GM13976 (cell line): Measurements from ENCODE around the gene AKAP13.
A peak's percentile ranks its signal among the peaks of the same experiment; 100 is the strongest.

Experiments used
- DNase-seq: peaks from one replicate; pipeline ENCODE4 v3.0.0; 2012; ENCODE audit warnings: low spot score
- CTCF ChIP-seq: IDR thresholded peaks from 2 replicates; pipeline ENCODE4 v1.5.1; 2012; ENCODE audit warnings: borderline replicate concordance, mild to moderate bottlenecking; ENCODE audit not compliant: insufficient read depth; ENCODE audit errors: extremely low read depth, missing control alignments, control extremely low read depth
- in situ Hi-C: fragments of 300-500 bp; cut with MboI; formaldehyde crosslinking; loops from one replicate; pipeline ENCODE4 v1.12.0; 2022; ENCODE audit warnings: low sequenced_read_pairs, mixed read lengths, inconsistent platforms; ENCODE audit not compliant: unreplicated experiment

Gene AKAP13

GRCh38 chr15:85406916-85407315 is 26.5 kb downstream of the AKAP13 start:
- TF ChIP-seq CTCF = no peak
- in situ Hi-C loops = loop anchor here (10.0 kb wide), 1 partner anchor 48 kb away; no protein-coding TSS in a partner anchor
- DNase-seq = no peak

DNA sequence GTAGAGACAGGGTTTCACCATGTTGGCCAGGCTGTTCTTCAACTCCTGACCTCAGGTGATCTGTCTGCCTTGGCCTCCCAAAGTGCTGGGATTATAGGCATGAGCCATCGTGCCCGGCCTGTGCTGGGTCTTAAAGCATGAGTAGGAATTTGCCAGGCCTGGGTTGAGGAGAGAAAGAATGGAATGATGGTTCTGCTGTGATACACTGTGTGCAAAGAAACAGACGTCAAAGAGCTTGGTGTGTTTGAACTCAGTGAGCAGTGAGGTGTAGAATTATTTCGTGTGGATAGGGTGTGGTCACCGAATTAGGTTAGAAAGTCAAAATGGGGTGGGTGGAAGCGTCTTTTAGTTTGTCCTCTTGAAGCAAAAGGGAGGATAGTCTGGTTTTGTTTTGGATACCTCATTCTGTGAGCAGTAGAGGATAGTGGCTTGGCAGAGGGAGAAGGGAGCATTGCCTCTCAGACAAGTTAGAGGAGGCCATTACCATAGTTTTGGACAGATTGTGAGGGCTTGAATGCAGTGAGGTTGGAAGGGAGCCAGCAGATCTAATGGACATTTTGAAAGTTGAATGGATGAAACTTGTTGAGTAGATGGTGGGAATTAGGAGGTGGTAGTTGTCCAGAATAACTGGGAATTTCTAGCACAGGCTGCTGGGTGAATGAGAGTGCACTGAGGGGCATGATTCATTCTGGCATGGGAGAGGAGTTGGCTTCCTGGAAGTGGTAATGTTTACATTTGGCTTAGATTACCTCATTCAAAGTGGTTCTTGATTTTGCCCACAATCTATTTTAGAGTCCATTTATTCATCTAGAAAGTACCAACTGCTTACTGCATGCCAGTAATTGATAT is 27.2 kb downstream of the AKAP13 start:
- DNase-seq = no peak
- no peak for TF ChIP-seq CTCF
- in situ Hi-C loops = loop anchor here (10.0 kb wide), 1 partner anchor 47 kb away; no protein-coding TSS in a partner anchor

DNA sequence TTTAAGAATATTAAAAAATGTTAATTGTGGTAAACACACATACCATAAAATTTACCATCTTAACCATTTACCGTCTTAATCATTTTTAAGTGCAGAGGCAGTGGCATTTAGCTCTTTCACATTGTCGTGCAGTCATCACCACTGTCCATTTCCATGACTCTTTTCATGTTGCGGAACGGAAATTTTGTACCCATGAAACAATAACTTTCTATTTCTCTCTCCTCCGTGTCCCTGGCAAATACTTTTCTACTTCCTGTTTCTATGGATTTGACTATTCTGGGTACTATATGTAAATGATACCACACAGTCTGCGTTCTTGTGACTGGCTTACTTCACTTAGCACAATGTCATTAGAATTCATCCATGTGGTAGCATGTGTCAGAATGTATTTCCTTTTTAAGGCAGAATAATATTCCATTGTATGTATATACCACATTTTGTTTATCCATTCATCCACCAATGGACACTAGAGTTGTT is 27.9 kb downstream of the AKAP13 start:
- in situ Hi-C loops = loop anchor here (10.0 kb wide), 1 partner anchor 46 kb away; no protein-coding TSS in a partner anchor
- TF ChIP-seq CTCF = no peak

DNA sequence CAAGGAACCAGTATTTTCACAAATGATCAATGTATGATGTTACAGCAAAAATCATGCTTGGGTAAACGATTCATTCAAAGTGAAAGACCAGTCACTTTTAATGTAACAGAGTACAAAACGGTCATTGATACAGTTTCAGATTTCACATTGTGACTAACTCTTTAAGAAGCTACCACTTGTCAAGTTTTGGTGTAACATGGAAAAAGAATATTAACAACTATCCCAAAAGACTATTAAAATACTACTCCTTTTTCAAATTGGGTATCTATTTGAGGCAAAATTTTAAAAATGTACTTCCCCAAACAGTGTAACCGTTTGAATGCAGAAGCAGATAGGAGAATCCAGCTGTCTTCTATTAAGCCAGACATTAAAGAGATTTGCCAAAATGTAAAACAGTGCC is 31.7 kb downstream of the AKAP13 start:
- in situ Hi-C loops = no loop called here
- no peak for DNase-seq
- no peak for TF ChIP-seq CTCF

More for the DNA sequence above, 27.9 kb downstream of the AKAP13 start:
- peak; percentile 52 for DNase-seq

DNA sequence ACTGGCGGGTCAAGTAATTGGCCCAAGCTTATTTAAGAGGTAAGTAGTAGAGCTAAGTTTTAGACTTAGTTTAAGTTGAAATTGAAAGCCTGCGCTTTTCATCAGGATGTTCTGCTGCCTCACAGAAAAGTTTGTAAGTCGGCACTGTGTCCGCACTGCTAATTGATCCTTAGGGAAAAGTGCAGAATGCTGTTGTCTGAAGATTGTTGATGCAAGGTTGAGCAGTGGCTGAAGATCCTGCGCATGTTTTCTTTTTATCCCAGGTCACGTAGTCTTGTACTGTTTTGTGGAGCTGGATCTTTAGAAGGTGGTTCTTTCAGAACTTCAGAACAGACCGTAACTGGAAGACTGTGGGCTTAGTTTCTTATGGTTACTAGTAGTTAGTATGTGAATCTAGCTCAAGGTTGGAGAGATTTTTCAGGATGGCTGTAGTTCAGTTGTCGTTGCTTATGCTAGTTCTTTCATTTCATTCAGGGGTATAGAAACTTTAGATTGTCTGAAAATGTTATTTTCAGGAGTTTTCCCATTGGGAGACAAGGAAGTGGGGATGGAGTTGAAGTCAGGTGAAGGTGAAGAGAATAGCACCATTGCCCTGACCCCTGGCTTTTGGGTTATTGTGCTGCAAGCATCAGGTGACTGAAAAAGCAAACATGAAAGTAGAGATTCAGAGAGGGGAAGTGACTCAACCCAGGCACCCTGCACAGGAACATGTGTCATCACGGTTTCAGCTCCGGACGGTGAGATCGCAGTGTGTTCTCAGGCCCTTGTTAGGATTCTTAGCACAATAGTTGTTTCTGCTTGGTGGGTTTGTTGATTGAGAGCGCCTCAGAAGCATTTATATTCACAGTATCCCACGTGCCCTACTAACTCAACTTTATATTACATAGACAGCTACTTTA is 32.8 kb downstream of the AKAP13 start:
- in situ Hi-C loops = no loop called here
- peak; percentile 90 for DNase-seq
- TF ChIP-seq CTCF = no peak

DNA sequence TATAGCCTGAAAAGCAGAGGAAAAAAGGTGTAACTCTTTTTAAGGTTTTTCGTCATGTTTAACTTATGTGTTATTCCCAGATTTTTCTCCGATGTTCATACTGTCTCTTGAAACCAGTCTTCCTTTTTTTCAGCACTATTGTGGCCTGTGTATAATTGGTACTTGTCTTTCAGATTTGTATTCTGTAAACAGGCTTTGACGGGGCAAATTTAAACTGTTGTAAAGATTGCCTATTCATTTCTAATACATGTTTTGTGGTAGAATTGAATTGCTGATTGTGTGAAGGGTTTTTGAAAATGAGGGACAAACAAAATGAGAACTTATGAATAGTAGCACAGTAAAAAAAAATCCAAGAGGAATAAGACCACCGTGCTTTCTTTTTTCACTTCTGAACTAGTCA is 33.6 kb downstream of the AKAP13 start:
- in situ Hi-C loops = no loop called here
- no peak for TF ChIP-seq CTCF
- no peak for DNase-seq
